Dedifferentiated amniotic fluid mesenchymal stem cell (primary cell): Measurements from ENCODE around the gene NKX6-1.

Experiments used
- DNase-seq: peaks from one replicate; pipeline ENCODE4 v3.0.0-alpha.2; 2016; ENCODE audit errors: extremely low spot score

Gene NKX6-1

DNA sequence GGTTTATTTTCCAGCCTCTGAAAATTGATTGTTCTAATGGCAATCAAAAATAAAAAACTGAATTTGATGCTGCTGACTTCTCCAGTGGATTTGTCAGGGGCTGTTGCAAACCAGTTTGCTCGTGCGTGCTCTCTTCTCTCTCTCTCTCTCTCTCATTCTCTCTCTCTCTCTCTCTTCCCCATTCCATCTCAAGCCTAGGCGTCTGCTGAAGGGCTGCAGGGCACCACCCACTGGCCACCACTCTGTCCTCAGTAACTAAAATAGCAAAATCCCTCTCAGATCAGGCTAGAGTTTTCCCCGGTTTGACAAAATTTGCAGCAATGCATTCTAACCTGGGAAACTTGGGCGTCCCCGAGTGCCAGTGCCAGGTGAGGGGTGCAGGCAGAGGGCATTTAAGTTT is 19.4 kb downstream of the NKX6-1 start:
- DNase-seq = no peak

- no peak for DNase-seq
Observed at GRCh38 chr4:84477738-84478137, 21.4 kb downstream of the NKX6-1 start.

DNA sequence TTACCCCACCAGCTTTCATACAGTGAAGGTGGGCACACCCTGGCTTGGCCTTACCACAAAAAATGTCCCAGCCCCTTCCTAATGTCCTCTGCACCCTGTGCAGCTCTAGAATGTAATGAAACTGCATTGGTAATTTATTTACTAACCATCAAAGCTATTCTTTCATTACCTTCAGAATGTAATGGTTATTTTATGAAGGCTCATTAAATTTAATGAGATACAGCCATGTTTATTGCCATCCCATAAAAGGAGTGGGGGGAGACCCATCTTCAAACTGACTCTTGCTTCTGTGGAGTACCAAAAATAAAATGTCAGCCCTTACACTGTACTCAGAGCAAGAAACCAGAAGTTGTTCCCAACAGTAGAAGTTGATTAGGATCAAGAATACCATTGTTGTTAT is 25.0 kb downstream of the NKX6-1 start:
- no peak for DNase-seq

DNA sequence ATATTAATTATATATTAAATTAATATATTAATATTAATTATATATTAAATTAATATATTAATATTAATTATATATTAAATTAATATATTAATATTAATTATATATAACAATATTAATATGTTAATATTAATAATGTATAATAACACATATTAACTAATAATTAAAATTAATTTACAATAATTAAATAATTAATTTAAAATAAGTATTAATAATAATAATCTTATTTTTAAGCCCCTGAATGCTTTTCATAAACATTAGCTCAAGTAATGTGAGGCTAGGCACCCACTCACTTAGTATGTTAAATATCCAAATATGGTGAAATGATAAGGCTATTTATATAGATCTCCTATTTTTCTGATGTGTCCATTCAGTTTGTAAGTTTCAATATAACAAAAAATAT is 26.9 kb downstream of the NKX6-1 start:
- DNase-seq = no peak

GRCh38 chr4:84470204-84470785 is 28.8 kb downstream of the NKX6-1 start:
- no peak for DNase-seq

- DNase-seq = no peak
Observed at GRCh38 chr4:84467601-84468000, 31.5 kb downstream of the NKX6-1 start.

DNA sequence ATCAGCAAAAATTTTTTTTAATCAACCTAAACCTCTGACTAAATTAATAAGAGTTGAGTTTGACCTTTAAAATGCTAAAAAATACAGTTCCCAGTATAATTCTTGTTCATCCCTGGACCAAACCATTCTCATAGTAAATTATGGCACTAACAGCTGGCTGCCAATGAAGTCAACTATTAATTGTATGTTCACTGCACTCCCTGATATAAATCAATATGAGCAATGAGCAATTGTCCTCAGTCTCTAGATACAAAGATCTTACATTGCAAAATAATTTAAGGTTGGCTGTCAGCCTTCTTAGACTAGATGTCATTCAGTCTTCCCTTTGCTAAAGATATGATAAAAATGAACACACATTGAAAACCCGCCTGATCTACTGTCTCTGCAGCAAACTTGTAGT is 39.3 kb downstream of the NKX6-1 start:
- DNase-seq = no peak

GRCh38 chr4:84456157-84456556 is 42.9 kb downstream of the NKX6-1 start:
- no peak for DNase-seq

DNA sequence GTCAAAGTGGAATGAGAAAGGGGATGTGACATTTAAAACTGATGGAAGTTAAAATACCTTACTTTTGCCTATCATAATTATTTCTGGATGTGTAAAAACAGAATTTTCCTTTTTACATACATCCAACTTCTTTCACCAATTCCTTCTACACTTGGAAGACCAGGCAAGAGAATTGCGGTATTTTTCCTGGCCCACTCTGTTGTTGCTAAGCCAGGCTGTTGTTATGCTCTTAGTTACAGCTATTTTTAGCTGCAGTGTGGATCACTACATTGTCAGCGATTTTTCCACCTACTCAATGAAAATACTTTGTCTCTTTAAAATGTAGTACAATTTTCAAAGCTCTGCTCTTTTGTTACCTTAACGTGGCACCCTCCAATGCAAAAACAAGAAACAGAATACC is 43.4 kb downstream of the NKX6-1 start:
- DNase-seq = no peak

DNA sequence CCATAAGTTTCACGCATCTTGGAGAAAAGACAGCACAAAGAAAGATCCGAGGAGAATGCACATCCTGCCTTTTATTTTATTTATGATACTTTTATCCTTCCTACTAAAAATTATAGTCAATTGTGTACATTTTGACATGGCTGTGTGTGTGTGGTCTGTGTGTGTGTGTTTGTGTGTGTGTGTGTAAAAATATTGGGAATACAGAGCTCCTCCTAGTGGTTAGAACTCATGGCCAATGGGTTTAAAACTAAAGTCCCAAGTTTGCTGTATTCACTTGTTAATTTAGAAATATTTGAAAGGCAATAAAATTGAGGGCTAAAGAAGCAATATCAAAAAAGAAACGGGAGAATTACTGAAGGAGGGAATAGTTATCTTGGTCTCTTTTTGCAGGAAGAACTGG is 47.5 kb downstream of the NKX6-1 start:
- DNase-seq = no peak

DNA sequence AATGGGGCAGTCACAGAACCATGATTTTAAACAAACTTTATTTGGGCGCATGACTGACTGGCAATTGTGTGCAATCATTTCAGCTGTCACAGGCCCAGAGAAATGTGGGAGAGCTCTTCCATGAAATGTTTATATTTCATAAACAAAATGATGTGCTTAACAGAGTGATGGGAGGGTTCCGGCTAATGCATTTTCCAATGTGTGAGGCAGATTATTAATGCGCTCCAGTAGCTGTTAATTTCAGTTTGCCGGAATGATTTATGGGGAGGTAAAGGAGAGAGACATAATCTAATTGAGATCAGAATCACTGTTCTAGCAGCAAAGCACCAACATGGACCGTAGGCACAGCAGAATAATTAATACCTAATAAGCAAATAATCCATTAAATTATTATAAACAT is 55.6 kb downstream of the NKX6-1 start:
- no peak for DNase-seq

DNA sequence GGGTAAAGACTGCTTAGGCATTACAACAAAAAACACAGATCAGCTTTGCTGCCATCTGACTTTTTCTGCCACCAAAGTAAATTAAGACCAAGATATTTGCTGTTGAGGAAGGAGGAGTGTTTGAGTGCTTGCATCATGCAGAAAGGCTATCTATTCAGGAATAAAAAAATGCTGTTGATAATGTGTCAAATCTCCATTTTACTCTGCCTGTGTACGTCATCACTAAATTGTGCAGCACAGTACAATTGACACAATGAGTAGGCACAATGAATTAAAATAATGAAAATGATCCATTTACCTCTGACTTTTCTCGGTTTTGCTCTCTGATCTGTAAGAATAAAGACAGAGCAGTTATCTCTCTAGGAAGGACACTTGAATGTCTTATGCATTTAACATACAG is 56.3 kb downstream of the NKX6-1 start:
- DNase-seq = no peak
